Lower leg skin (tissue), 3 donors: Measurements from ENCODE around the gene CASP3.

ENCODE experiments used
- POLR2A ChIP-seq, 2 donors: fragments of 450-650 bp; IDR thresholded peaks; one replicate each; pipeline ENCODE4 v1.6.1; 2016 to 2017; ENCODE audit warnings: antibody characterized with exemption in 2 of 2, mild to moderate bottlenecking in 1 of 2, moderate library complexity in 1 of 2
- TF ChIP-seq, protein P1 (sequence below), 3 donors: fragments of 450-650 bp; IDR thresholded peaks; one replicate each; pipeline ENCODE4 v1.5.1; 2016; ENCODE audit warnings: antibody characterized with exemption in 3 of 3, mild to moderate bottlenecking in 3 of 3, moderate library complexity in 2 of 3

DNA sequence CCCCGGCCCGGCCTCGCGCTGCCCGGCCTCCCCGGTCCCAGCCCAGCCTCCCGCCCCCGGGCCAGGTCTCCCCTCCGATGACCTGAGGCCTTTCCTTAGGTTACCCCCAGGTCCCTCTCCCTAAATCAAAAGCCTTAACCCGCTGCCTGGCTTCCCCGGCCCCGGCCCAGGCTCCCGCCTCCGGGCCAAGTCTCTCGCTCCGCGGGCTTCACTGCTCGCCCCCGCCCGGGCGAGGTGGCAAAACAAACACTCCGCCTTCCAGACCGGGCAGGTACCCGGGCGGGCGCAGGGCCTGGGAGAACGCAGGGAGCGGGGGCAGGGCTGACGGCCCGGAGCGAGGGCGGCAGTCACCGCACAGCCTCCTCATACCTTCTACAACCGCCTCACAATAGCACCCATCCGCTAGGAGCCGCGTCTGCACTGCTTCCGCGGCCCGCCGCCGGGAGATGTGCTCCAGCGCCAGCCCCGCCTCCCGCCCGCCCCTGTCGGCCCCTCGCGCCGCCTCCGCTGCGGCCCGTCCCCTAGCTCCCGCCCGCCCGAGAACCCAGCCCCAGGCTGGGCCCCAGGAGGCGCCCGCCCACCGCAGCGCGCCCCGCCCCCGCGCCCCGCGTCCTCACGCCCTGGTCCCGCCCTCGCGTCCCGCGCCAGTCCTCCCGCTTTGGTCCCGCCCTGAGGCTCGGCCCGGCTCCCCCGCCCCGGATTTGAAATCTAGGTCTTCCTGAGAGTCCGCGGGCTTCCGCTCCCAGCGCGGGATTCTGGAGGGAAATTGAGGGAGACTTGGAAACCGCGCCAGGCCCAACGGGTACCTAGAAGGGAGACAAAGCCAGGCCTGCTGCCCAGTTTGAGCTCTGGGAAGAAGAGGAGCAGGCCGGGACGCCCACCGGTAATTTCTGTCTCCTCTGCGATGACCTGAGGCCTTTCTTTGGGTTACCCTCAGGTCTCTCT is at the start of gene CASP3, which contains the start of gene PRIMPOL:
- TF ChIP-seq, protein P1, sequence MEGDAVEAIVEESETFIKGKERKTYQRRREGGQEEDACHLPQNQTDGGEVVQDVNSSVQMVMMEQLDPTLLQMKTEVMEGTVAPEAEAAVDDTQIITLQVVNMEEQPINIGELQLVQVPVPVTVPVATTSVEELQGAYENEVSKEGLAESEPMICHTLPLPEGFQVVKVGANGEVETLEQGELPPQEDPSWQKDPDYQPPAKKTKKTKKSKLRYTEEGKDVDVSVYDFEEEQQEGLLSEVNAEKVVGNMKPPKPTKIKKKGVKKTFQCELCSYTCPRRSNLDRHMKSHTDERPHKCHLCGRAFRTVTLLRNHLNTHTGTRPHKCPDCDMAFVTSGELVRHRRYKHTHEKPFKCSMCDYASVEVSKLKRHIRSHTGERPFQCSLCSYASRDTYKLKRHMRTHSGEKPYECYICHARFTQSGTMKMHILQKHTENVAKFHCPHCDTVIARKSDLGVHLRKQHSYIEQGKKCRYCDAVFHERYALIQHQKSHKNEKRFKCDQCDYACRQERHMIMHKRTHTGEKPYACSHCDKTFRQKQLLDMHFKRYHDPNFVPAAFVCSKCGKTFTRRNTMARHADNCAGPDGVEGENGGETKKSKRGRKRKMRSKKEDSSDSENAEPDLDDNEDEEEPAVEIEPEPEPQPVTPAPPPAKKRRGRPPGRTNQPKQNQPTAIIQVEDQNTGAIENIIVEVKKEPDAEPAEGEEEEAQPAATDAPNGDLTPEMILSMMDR (IDR thresholded peaks at IDR 0.05), result peak in 1 of 3 donors; percentile 41
- peak in 1 of 2 donors; percentile 67 for TF ChIP-seq POLR2A (IDR thresholded peaks at IDR 0.05)
